MM.1S (cell line): ENCODE results near the gene CFD.

Experiments
- EZH2 ChIP-seq: fragments of 300-600 bp; sonication (generic); optimal IDR thresholded peaks from 2 replicates; pipeline ENCODE3; 2017; ENCODE audit warnings: low read depth, mild to moderate bottlenecking, antibody characterized with exemption, low read length, mixed read lengths
- EZH2phosphoT487 ChIP-seq: fragments of 300-600 bp; sonication (generic); IDR thresholded peaks from 2 replicates; pipeline ENCODE4 v1.6.1; 2018; ENCODE audit warnings: antibody characterized with exemption, low read length
- TF ChIP-seq, protein P1 (sequence below): fragments of 300-600 bp; sonication (generic); IDR thresholded peaks from 2 replicates; pipeline ENCODE4 v1.5.1; 2016; ENCODE audit warnings: antibody characterized with exemption, low read length, mixed read lengths

DNA sequence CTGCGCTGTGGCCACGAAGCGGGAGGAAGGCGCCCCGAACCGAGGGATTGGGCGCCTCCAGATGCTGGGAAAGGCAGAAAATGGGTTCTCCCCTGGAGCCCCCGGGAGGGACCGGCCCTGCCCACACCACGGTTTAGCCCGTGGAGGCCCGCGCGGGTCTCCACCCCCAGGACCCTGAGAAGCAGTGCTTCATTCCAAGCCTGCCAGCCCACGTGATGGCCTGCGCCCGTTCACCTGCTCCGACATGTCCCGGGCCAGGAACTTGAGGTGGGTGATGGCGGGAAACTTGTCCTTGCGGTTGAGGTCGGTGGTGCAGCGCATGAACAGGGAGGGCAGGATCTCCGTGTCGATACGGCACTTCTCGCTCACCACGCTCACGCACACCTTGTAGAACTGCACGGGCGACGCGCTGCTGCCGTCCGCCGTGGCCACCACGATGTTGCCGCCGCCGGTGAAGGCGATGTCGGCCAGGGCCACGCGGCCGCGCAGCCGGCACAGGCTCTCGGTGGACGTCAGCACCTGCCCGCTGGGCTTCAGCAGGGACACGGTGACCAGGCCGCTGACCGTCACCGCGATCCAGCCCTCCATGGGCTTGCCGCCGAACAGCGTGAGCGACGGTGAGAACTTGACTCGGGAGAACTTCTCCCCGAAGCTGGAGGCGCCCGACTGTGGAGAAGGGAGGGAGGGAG lies 26.2 kb downstream of the CFD start:
- TF ChIP-seq EZH2, result no peak
- TF ChIP-seq, protein P1, sequence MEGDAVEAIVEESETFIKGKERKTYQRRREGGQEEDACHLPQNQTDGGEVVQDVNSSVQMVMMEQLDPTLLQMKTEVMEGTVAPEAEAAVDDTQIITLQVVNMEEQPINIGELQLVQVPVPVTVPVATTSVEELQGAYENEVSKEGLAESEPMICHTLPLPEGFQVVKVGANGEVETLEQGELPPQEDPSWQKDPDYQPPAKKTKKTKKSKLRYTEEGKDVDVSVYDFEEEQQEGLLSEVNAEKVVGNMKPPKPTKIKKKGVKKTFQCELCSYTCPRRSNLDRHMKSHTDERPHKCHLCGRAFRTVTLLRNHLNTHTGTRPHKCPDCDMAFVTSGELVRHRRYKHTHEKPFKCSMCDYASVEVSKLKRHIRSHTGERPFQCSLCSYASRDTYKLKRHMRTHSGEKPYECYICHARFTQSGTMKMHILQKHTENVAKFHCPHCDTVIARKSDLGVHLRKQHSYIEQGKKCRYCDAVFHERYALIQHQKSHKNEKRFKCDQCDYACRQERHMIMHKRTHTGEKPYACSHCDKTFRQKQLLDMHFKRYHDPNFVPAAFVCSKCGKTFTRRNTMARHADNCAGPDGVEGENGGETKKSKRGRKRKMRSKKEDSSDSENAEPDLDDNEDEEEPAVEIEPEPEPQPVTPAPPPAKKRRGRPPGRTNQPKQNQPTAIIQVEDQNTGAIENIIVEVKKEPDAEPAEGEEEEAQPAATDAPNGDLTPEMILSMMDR, result no peak
- no peak for TF ChIP-seq EZH2phosphoT487
